Frontal cortex (tissue), 1 donor: Measurements from ENCODE around the gene ILDR2. TPM values are rescaled to one million over a fixed set of nuclear protein-coding genes. Genes with fewer than 3 reads are reported as not detected.

ENCODE experiments used
- small RNA-seq: library from RNA; depleted of rRNA; stranded (forward); fragments of <200 nt; gene quantifications from one replicate; pipeline ENCODE3, GENCODE V24; 2014
- total RNA-seq: library from RNA; depleted of rRNA; stranded (reverse); fragments of >200 nt; gene quantifications from one replicate; pipeline ENCODE4 v1.2.3, GENCODE V29; 2014

The ILDR2 gene
- total RNA-seq, 1 donor from 2014 or later, result 22.8 TPM

Small RNAs within 50 kb of the gene (small RNA-seq; reads per million reads assigned to genes)
- 0.18 reads per million for gene RNA5SP65

Other genes with a start within 250 kb of the ILDR2 start
- gene POGK, start 136.1 kb downstream of the ILDR2 start, total RNA-seq, result 62.4 TPM
- 66.9 TPM for gene TADA1, start 99.3 kb downstream of the ILDR2 start, total RNA-seq
- 1.2 TPM for gene MAEL, start 13.7 kb upstream of the ILDR2 start, total RNA-seq
- not detected for gene GPA33, start 114.8 kb upstream of the ILDR2 start, total RNA-seq
- gene STYXL2, start 118.5 kb upstream of the ILDR2 start, total RNA-seq, result 0.41 TPM
- 19.2 TPM for gene POU2F1, start 245.3 kb upstream of the ILDR2 start, total RNA-seq